Suprapubic skin (tissue), 4 donors: ENCODE results near the gene RPL21. TPM values are rescaled to one million over a fixed set of nuclear protein-coding genes. Genes with fewer than 3 reads are reported as not detected.

Experiments
- DNase-seq, 2 donors: peaks; one replicate each; pipeline ENCODE4 v3.0.0-alpha.2; 2019; ENCODE audit warnings: low spot score in 2 of 2
- H3K27ac ChIP-seq: fragments of 200-600 bp; sonication (generic); one replicate; pipeline ENCODE4 v1.5.1; 2019
- H3K27me3 ChIP-seq: fragments of 200-600 bp; sonication (generic); one replicate; pipeline ENCODE4 v1.5.1; 2019
- H3K36me3 ChIP-seq: fragments of 200-600 bp; sonication (generic); one replicate; pipeline ENCODE4 v1.5.1; 2019
- H3K4me1 ChIP-seq: fragments of 200-600 bp; sonication (generic); one replicate; pipeline ENCODE4 v1.5.1; 2019
- H3K4me3 ChIP-seq: fragments of 200-600 bp; sonication (generic); one replicate; pipeline ENCODE4 v1.5.1; 2019; ENCODE audit warnings: mild to moderate bottlenecking
- H3K9me3 ChIP-seq: fragments of 200-600 bp; sonication (generic); one replicate; pipeline ENCODE4 v1.5.1; 2019
- EP300 ChIP-seq: sonication (generic); formaldehyde crosslinking; IDR thresholded peaks from one replicate; pipeline ENCODE4 v1.6.1; 2017; ENCODE audit warnings: antibody characterized with exemption
- POLR2A ChIP-seq, 2 donors: fragments of 450-650 bp; IDR thresholded peaks; one replicate each; pipeline ENCODE4 v1.6.1; 2017; ENCODE audit warnings: antibody characterized with exemption in 2 of 2, mild to moderate bottlenecking in 2 of 2, moderate library complexity in 2 of 2
- POLR2AphosphoS5 ChIP-seq, 3 donors: sonication (generic); formaldehyde crosslinking; IDR thresholded peaks; one replicate each; pipeline ENCODE4 v1.6.1; 2017; ENCODE audit warnings: antibody characterized with exemption in 3 of 3
- WGBS: methylation state at CpG from one replicate; pipeline ENCODE4 v1.1.5; 2018; 5-methylcytosine and 5-hydroxymethylcytosine counted together
- total RNA-seq, 4 donors: library from RNA; depleted of rRNA; stranded (reverse); fragments of >200 nt; gene quantifications; one replicate each; pipeline ENCODE4 v1.1.0, GENCODE V29; 2016
- TF ChIP-seq, protein P1 (sequence below), 2 donors: fragments of 200-600 bp in 1 of 2; fragments of 450-650 bp in 1 of 2; sonication (generic) in 1 of 2; IDR thresholded peaks; one replicate each; pipeline ENCODE4 v1.5.1; 2016 to 2019; ENCODE audit warnings: antibody characterized with exemption in 2 of 2, mild to moderate bottlenecking in 1 of 2, moderate library complexity in 1 of 2

The RPL21 gene
- total RNA-seq = 100 to 1,000 TPM; 337 to 951 (median 832) TPM

DNA sequence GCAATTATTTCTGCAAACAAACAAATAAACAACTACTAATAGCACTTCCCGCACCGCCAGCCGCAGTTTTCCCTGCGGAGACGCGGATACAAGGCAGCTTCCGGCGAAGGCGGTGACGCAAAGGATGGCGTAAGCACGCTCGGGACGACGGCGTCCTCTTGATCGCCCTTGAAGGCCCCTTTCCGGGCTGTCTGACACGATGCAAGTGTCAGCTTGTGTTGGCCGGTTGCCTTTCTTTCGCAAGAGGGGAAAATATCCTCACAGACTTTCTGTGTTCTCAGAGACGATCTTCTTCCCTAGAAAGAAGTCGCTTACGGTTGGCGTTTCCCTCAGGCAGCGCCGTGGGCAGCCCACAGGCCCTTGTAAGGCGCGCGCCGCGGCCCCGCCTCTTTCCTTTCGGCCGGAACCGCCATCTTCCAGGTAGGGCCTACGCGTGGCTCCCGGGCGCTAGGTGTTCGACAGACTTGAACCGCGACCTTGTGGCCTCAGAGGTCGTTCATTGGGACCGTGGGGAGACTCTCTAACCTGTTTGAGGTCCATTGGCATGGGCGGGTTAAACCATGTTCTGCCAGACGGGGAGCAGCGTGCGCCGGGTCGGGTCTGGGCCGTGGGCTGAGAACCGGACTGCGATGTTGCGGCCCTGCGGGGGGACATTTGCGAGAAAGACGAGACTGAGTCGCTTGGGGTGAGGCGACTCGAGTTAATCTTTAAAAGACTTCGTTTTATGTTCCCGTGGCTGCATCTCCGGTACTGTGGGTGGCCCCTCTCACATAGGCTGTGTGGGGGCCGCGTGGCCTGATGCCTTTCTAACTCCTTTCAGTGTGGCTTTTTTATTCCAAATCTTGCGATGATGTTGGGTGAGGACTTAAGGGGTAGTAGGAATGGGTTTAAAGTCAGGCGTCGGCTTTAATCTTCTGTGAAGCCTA is at the start of gene RPL21:
Gene RPL21, plus strand, starts transcription at position 393 of the 926 bp plus-strand sequence. CDS start 2,219 bp downstream, outside the sequence.
- Histone ChIP-seq H3K36me3 (peaks cover 16% of the 10 kb centered on the region), H3K4me1 (peaks cover 41% of the 10 kb centered on the region), H3K9me3 (no peaks in the 10 kb centered on the region), H3K4me3 (peak within 1 kb of the TSS; percentile 69), H3K27me3 (no peaks in the 10 kb centered on the region), H3K27ac (peak within 1 kb of the TSS; percentile 94)
- DNase-seq = peak; percentile 98
- WGBS = 0% methylated on average over 64 of the region's 69 CpGs
- TF ChIP-seq EP300 = peak; percentile 35
- TF ChIP-seq POLR2AphosphoS5 (IDR thresholded peaks at IDR 0.05) = peak; percentile 92 to 93 (median 92)
- TF ChIP-seq, protein P1, sequence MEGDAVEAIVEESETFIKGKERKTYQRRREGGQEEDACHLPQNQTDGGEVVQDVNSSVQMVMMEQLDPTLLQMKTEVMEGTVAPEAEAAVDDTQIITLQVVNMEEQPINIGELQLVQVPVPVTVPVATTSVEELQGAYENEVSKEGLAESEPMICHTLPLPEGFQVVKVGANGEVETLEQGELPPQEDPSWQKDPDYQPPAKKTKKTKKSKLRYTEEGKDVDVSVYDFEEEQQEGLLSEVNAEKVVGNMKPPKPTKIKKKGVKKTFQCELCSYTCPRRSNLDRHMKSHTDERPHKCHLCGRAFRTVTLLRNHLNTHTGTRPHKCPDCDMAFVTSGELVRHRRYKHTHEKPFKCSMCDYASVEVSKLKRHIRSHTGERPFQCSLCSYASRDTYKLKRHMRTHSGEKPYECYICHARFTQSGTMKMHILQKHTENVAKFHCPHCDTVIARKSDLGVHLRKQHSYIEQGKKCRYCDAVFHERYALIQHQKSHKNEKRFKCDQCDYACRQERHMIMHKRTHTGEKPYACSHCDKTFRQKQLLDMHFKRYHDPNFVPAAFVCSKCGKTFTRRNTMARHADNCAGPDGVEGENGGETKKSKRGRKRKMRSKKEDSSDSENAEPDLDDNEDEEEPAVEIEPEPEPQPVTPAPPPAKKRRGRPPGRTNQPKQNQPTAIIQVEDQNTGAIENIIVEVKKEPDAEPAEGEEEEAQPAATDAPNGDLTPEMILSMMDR (IDR thresholded peaks at IDR 0.05) = no peak
- peak; percentile 54 to 88 for TF ChIP-seq POLR2A (IDR thresholded peaks at IDR 0.05)

DNA sequence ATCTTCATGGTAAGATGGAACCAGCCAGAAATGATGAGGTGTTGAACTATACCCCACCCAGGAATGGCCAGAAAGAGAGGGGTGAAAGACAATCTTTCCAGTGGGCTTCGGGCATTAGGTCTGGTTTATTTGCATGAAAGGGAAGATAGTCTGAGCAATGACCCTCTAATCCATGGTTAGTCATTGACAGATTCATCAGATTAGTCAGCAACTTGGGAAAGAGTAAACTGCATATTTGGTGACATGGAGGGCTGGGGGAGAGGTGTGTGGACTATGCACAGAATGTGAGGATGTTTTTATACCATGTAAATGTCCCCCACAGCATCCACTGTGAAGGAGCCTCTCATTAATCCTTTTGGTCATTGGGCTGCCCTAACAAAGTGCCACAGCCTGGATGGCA is 49.7 kb upstream of the RPL21 start:
- Histone ChIP-seq H3K36me3 (no peaks in the 10 kb centered on the region), H3K4me1 (no peaks in the 10 kb centered on the region), H3K27me3 (no peaks in the 10 kb centered on the region), H3K9me3 (no peaks in the 10 kb centered on the region), H3K27ac (no peak overlapping the region), H3K4me3 (no peak overlapping the region)
- TF ChIP-seq EP300 = no peak
- no peak for TF ChIP-seq POLR2A (IDR thresholded peaks at IDR 0.05)
- TF ChIP-seq, protein P1 (IDR thresholded peaks at IDR 0.05) = no peak
- no peak for TF ChIP-seq POLR2AphosphoS5 (IDR thresholded peaks at IDR 0.05)
- WGBS = 81% methylated on average over 1 of the region's 1 CpG
- DNase-seq = no peak

DNA sequence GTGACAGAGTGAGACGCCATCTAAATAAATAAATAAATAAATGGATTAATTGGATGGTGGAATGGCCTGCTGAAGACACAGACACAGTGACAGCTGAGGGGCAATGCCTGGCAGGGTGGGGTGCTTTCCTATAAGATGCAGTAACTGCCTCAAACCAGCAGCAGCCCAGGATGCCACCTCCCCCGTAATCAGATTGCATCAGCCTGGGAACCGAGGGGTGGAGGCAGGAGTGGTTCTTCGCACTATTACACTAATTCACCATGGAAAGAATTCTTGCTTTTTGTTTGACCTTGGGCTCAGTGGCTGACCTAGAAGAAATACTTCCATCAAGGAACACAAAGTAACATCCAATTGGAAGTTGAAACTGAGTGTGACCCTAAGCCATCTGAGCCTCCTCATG is 48.2 kb upstream of the RPL21 start:
- H3K36me3 ChIP-seq = no peaks in the 10 kb centered on the region
- no peak for DNase-seq
- TF ChIP-seq, protein P1 (IDR thresholded peaks at IDR 0.05) = no peak
- H3K4me1 ChIP-seq = no peaks in the 10 kb centered on the region
- no peak overlapping the region for H3K4me3 ChIP-seq
- H3K9me3 ChIP-seq = no peaks in the 10 kb centered on the region
- WGBS = 95% methylated on average over 4 of the region's 4 CpGs
- H3K27me3 ChIP-seq = no peaks in the 10 kb centered on the region
- no peak overlapping the region for H3K27ac ChIP-seq

DNA sequence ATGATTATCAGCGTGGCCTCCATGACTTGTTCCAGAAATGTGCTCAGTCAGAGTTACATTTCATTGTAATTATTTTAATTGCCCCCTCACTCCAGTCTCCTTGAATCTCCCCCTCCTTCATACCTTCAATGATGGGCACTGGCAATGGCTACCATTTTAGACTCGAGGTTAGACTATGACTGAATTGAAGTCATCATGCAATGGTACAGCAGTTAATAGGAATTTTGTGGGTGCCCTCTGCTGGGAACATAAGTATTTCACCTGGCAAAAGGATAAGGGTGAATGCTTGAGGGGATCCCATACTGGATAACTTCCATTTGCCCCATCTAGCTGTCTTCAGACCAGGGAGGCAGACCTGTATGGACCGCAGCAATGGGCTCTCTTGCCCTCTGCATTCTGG is 47.5 kb upstream of the RPL21 start:
- Histone ChIP-seq H3K4me3 (no peak overlapping the region), H3K36me3 (no peaks in the 10 kb centered on the region), H3K27me3 (no peaks in the 10 kb centered on the region), H3K9me3 (no peaks in the 10 kb centered on the region), H3K27ac (no peak overlapping the region), H3K4me1 (no peaks in the 10 kb centered on the region)
- 72% methylated on average over 3 of the region's 3 CpGs for WGBS
- TF ChIP-seq EP300 = no peak
- TF ChIP-seq POLR2AphosphoS5 (IDR thresholded peaks at IDR 0.05) = no peak
- DNase-seq = no peak

DNA sequence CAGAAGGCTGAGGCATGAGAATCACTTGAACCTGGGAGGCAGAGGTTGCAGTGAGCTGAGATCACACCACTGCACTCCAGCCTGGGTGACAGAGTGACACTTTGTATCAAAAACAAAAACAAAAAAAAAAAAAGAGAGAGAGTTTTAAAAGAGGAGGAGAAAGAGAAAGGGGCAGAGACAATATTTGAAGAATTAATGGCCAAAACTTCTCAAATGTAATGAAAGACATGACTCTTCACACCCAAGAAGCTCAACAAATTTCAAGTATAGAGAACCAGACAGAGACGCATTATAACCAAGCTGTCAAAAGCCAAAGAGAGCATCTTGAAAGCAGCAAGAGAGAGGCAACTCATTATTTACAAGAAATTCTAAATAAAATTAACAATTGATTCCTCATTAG is 42.8 kb upstream of the RPL21 start:
- Histone ChIP-seq H3K4me3 (no peak overlapping the region), H3K9me3 (peaks cover 4% of the 10 kb centered on the region), H3K27ac (no peak overlapping the region), H3K4me1 (no peaks in the 10 kb centered on the region), H3K36me3 (no peaks in the 10 kb centered on the region), H3K27me3 (no peaks in the 10 kb centered on the region)
- TF ChIP-seq POLR2AphosphoS5 (IDR thresholded peaks at IDR 0.05) (no peak), EP300 (no peak), POLR2A (IDR thresholded peaks at IDR 0.05) (no peak)
- TF ChIP-seq, protein P1 (IDR thresholded peaks at IDR 0.05) = no peak
- no peak for DNase-seq
- 97% methylated on average over 1 of the region's 1 CpG for WGBS
